ENCODE results near the gene MAPK1IP1L. TPM values are rescaled to one million over a fixed set of nuclear protein-coding genes. Genes with fewer than 3 reads are reported as not detected.
A peak's percentile ranks its signal among the peaks of the same experiment; 100 is the strongest.

Gene MAPK1IP1L
- total and polyA plus RNA-seq, 2 experiments from 2014 or later = 79.4 to 92.5 TPM

GRCh38 chr14:55103971-55104954, 52.8 kb downstream of the MAPK1IP1L start:
- Histone ChIP-seq H3K27me3 (replicated peaks; ENCODE audit: insufficient read depth) (no peaks in the 10 kb centered on the region), H3K9ac (peak overlapping the region; percentile 90), H3F3A (ENCODE audit: insufficient read depth) (peaks cover 47% of the 10 kb centered on the region), H3K9me2 (ENCODE audit: insufficient read depth) (no peaks in the 10 kb centered on the region), H3K27ac (peak overlapping the region; percentile 100), H4K20me1 (ENCODE audit: insufficient read depth) (no peaks in the 10 kb centered on the region), H3K36me3 (ENCODE audit: low read depth) (no peaks in the 10 kb centered on the region), H3K4me3 (peak overlapping the region; percentile 60; the same call in 1 of the 2 replicates), H2AFZ (peak overlapping the region; percentile 15; the same call in 1 of the 2 replicates), H3K9me3 (ENCODE audit: low read depth) (no peaks in the 10 kb centered on the region), H3K4me2 (ENCODE audit: unreplicated experiment) (peak overlapping the region; percentile 80), H3K79me2 (ENCODE audit: insufficient read depth) (no peaks in the 10 kb centered on the region), H3K4me1 (ENCODE audit: insufficient read depth) (peaks cover 67% of the 10 kb centered on the region)
- in situ Hi-C loops (cut with MboI) = no loop called here
- WGBS, 2 experiments (ENCODE audit: low coverage in 1 of 2, low lambda C conversion rate in 2 of 2, missing lambda C conversion rate in 2 of 2) = 78 to 82% methylated on average over 6 of the region's 6 CpGs
- TF ChIP-seq EZH2 (IDR thresholded peaks at IDR 0.05; ENCODE audit: insufficient read depth, poor library complexity, severe bottlenecking) (no peak), EZH2phosphoT487 (IDR thresholded peaks at IDR 0.05; ENCODE audit: insufficient read depth, low read depth) (no peak)
- DNase-seq = no peak

- Histone ChIP-seq H3K9me2 (ENCODE audit: insufficient read depth) (no peaks in the 10 kb centered on the region), H3K4me2 (ENCODE audit: unreplicated experiment) (no peak overlapping the region), H3K79me2 (ENCODE audit: insufficient read depth) (no peaks in the 10 kb centered on the region), H3K27me3 (replicated peaks; ENCODE audit: insufficient read depth) (no peaks in the 10 kb centered on the region), H3F3A (ENCODE audit: insufficient read depth) (peaks cover 49% of the 10 kb centered on the region), H2AFZ (no peak overlapping the region), H3K9ac (no peak overlapping the region), H4K20me1 (ENCODE audit: insufficient read depth) (no peaks in the 10 kb centered on the region), H3K36me3 (ENCODE audit: low read depth) (no peaks in the 10 kb centered on the region), H3K27ac (no peak overlapping the region), H3K4me1 (ENCODE audit: insufficient read depth) (peaks cover 61% of the 10 kb centered on the region), H3K9me3 (ENCODE audit: low read depth) (no peaks in the 10 kb centered on the region), H3K4me3 (no peak overlapping the region)
- TF ChIP-seq EZH2 (IDR thresholded peaks at IDR 0.05; ENCODE audit: insufficient read depth, poor library complexity, severe bottlenecking) (no peak), EZH2phosphoT487 (IDR thresholded peaks at IDR 0.05; ENCODE audit: insufficient read depth, low read depth) (no peak)
- in situ Hi-C loops (cut with MboI) = no loop called here
- no peak for DNase-seq
- WGBS, 2 experiments (ENCODE audit: low coverage in 1 of 2, low lambda C conversion rate in 2 of 2, missing lambda C conversion rate in 2 of 2) = 60 to 71% methylated on average over 7 of the region's 7 CpGs
Observed at GRCh38 chr14:55105991-55106390, 54.5 kb downstream of the MAPK1IP1L start.

- Histone ChIP-seq H3K27ac (peak overlapping the region; percentile 100), H2AFZ (peak overlapping the region; percentile 66), H4K20me1 (ENCODE audit: insufficient read depth) (no peaks in the 10 kb centered on the region), H3K9me3 (ENCODE audit: low read depth) (no peaks in the 10 kb centered on the region), H3K4me2 (ENCODE audit: unreplicated experiment) (peak overlapping the region; percentile 80), H3K4me3 (peak overlapping the region; percentile 55), H3K4me1 (ENCODE audit: insufficient read depth) (peaks cover 45% of the 10 kb centered on the region), H3F3A (ENCODE audit: insufficient read depth) (peaks cover 37% of the 10 kb centered on the region), H3K36me3 (ENCODE audit: low read depth) (no peaks in the 10 kb centered on the region), H3K9ac (peak overlapping the region; percentile 93), H3K27me3 (replicated peaks; ENCODE audit: insufficient read depth) (no peaks in the 10 kb centered on the region), H3K79me2 (ENCODE audit: insufficient read depth) (no peaks in the 10 kb centered on the region), H3K9me2 (ENCODE audit: insufficient read depth) (no peaks in the 10 kb centered on the region)
- WGBS, 2 experiments (ENCODE audit: low coverage in 1 of 2, low lambda C conversion rate in 2 of 2, missing lambda C conversion rate in 2 of 2) = 1 to 2% methylated on average over 19 of the region's 19 CpGs
- TF ChIP-seq EZH2 (IDR thresholded peaks at IDR 0.05; ENCODE audit: insufficient read depth, poor library complexity, severe bottlenecking) = no peak
- TF ChIP-seq EZH2phosphoT487 (IDR thresholded peaks at IDR 0.05; ENCODE audit: insufficient read depth, low read depth) = no peak
- DNase-seq = peak; percentile 99
- in situ Hi-C loops (cut with MboI) = no loop called here
Observed at GRCh38 chr14:55107766-55108554, 56.5 kb downstream of the MAPK1IP1L start.

- in situ Hi-C loops (cut with MboI) = no loop called here
- Histone ChIP-seq H3K9me3 (ENCODE audit: low read depth) (no peaks in the 10 kb centered on the region), H3F3A (ENCODE audit: insufficient read depth) (peaks cover 20% of the 10 kb centered on the region), H3K27ac (no peak overlapping the region), H3K36me3 (ENCODE audit: low read depth) (no peaks in the 10 kb centered on the region), H3K4me2 (ENCODE audit: unreplicated experiment) (no peak overlapping the region), H3K4me1 (ENCODE audit: insufficient read depth) (peaks cover 29% of the 10 kb centered on the region), H3K9ac (no peak overlapping the region), H3K9me2 (ENCODE audit: insufficient read depth) (no peaks in the 10 kb centered on the region), H3K79me2 (ENCODE audit: insufficient read depth) (no peaks in the 10 kb centered on the region), H4K20me1 (ENCODE audit: insufficient read depth) (no peaks in the 10 kb centered on the region), H2AFZ (no peak overlapping the region), H3K27me3 (replicated peaks; ENCODE audit: insufficient read depth) (no peaks in the 10 kb centered on the region), H3K4me3 (no peak overlapping the region)
- TF ChIP-seq EZH2phosphoT487 (IDR thresholded peaks at IDR 0.05; ENCODE audit: insufficient read depth, low read depth) (no peak), EZH2 (IDR thresholded peaks at IDR 0.05; ENCODE audit: insufficient read depth, poor library complexity, severe bottlenecking) (no peak)
- 97 to 100% methylated on average over 1 of the region's 1 CpG for WGBS, 2 experiments (ENCODE audit: low coverage in 1 of 2, low lambda C conversion rate in 2 of 2, missing lambda C conversion rate in 2 of 2)
- DNase-seq = no peak
Observed at GRCh38 chr14:55109836-55110235, 58.4 kb downstream of the MAPK1IP1L start.

Data from GM23248 (cell line).